Measurements from ENCODE around the gene FTCD. TPM values are rescaled to one million over a fixed set of nuclear protein-coding genes. Genes with fewer than 3 reads are reported as not detected.

The FTCD gene
- total and polyA plus RNA-seq, 2 of the 4 experiments (the other 2 are of a cell fraction): 0.55 TPM; not detected in 1

- TF ChIP-seq MXI1 (IDR thresholded peaks at IDR 0.05; ENCODE audit: borderline replicate concordance, low read depth, low read length) (no peak), CEBPB (IDR thresholded peaks at IDR 0.05; ENCODE audit: low read depth, low read length) (no peak)
Observed at GRCh38 chr21:46120301-46121285, 34.8 kb downstream of the FTCD start (continued).

- ChIA-PET POLR2A (ENCODE audit: unreplicated experiment) (no interaction called here), CTCF (no interaction called here)
- Histone ChIP-seq H3K14ac (replicated peaks; ENCODE audit: low read depth, low read length) (no peak overlapping the region), H3K9ac (ENCODE audit: low read depth, low read length) (no peak overlapping the region), H3K4me2 (ENCODE audit: low read depth, low read length) (no peak overlapping the region), H2AK9ac (replicated peaks; ENCODE audit: low read depth, low read length, poor library complexity) (peak overlapping the region; percentile 91), H4K8ac (ENCODE audit: low read depth in 2 of 2, low read length in 2 of 2) (no peak overlapping the region), H3K23ac (ENCODE audit: low read depth, low read length) (no peak overlapping the region), H2BK120ac (ENCODE audit: low read depth, low read length) (no peak overlapping the region), H3K9me3 (ENCODE audit: control insufficient read depth, insufficient read depth, low read length) (peaks cover 3% of the 10 kb centered on the region), H3K79me1 (ENCODE audit: low read depth in 1 of 2, low read length in 2 of 2) (peaks cover 23 to 100% of the 10 kb centered on the region in 2 experiments), H4K5ac (ENCODE audit: low read depth, low read length) (no peak overlapping the region), H4K91ac (ENCODE audit: insufficient read depth, low read depth, low read length) (no peak overlapping the region), H4K20me1 (ENCODE audit: insufficient read depth, low read length) (peaks cover 91% of the 10 kb centered on the region), H3K4ac (ENCODE audit: low read depth, low read length) (no peak overlapping the region), H3K27me3 (ENCODE audit: control insufficient read depth, insufficient read depth, low read length) (no peaks in the 10 kb centered on the region), H3K4me3 (ENCODE audit: insufficient read depth, low read depth, low read length) (no peak overlapping the region), H3K36me3 (ENCODE audit: control insufficient read depth, insufficient read depth, low read length) (peaks cover 98% of the 10 kb centered on the region), H3K27ac (ENCODE audit: insufficient read depth, low read length) (no peak overlapping the region), H2BK20ac (ENCODE audit: low read depth, low read length) (no peak overlapping the region), H2AK5ac (ENCODE audit: low read depth, low read length) (no peak overlapping the region), H2AFZ (replicated peaks; ENCODE audit: low read length, poor library complexity) (peak overlapping the region; percentile 51), H3K18ac (ENCODE audit: low read depth, low read length) (no peak overlapping the region), H2BK15ac (ENCODE audit: low read depth, low read length) (no peak overlapping the region), H3K9me1 (ENCODE audit: insufficient read depth, low read length) (peaks cover 27% of the 10 kb centered on the region), H2BK5ac (ENCODE audit: low read depth, low read length, poor library complexity, severe bottlenecking) (peak overlapping the region; percentile 0), H3K4me1 (ENCODE audit: control insufficient read depth, insufficient read depth, low read length) (peaks cover 9% of the 10 kb centered on the region; the same call in 1 of the 2 replicates), H3K56ac (ENCODE audit: extremely low read depth, insufficient read depth, low read length) (no peak overlapping the region)
- dilution Hi-C loops (cut with HindIII; ENCODE audit: low sequenced_read_pairs, unreplicated experiment): no loop called here
- intact Hi-C loops (cut with micrococcal nuclease): no loop called here
- TF ChIP-seq FOS (IDR thresholded peaks at IDR 0.05; ENCODE audit: low read depth, low read length): no peak
- no peak for TF ChIP-seq RAD21 (IDR thresholded peaks at IDR 0.05; ENCODE audit: low read length)
- TF ChIP-seq ELK1 (IDR thresholded peaks at IDR 0.05; ENCODE audit: borderline replicate concordance, low read depth, low read length): no peak
- no peak for TF ChIP-seq USF2 (IDR thresholded peaks at IDR 0.05; ENCODE audit: low read depth, low read length)
- TF ChIP-seq RCOR1 (IDR thresholded peaks at IDR 0.05; ENCODE audit: insufficient replicate concordance, low read length): no peak
- TF ChIP-seq RFX5 (IDR thresholded peaks at IDR 0.05; ENCODE audit: low read depth, low read length): no peak
- TF ChIP-seq MAFK (IDR thresholded peaks at IDR 0.05; ENCODE audit: low read depth, low read length): no peak
- TF ChIP-seq CEBPB (IDR thresholded peaks at IDR 0.05; ENCODE audit: low read depth, low read length): no peak
- TF ChIP-seq NFE2L2 (IDR thresholded peaks at IDR 0.05; ENCODE audit: low read depth, low read length): no peak
- no peak for TF ChIP-seq MAZ (IDR thresholded peaks at IDR 0.05; ENCODE audit: borderline replicate concordance, low read depth, low read length)
- ATAC-seq (ENCODE audit: low read depth) (no peak), DNase-seq (no peak)
- in situ Hi-C loops (cut with MboI; ENCODE audit: low sequenced_read_pairs): no loop called here
- BruUV-seq (replicated peaks): no TSS peak
- 94% methylated on average over 3 of the region's 14 CpGs; no CpG with 5 or more reads in 1 of the 2 experiments for WGBS, 2 experiments (ENCODE audit: extremely low coverage in 2 of 2, insufficient read length in 1 of 2)
Observed at GRCh38 chr21:46119637-46120271, 35.6 kb downstream of the FTCD start.
